WTC11 (cell line): ENCODE measurements around the gene RHOT2. TPM values are rescaled to one million over a fixed set of nuclear protein-coding genes. Genes with fewer than 3 reads are reported as not detected.

Experiments
- ATAC-seq: fragments of 200-7000 bp; cut with Tn5 transposase; 2 replicates; pipeline ENCODE4 v1.10.0; 2021; ENCODE audit warnings: mild to moderate bottlenecking, moderate library complexity
- CTCF ChIA-PET: fragments of 300-600 bp; sonication (Branson Sonifier 250); formaldehyde crosslinking; loops from one replicate; lab custom pipeline; 2021; ENCODE audit warnings: antibody characterized with exemption; lab: Charles Lee
- POLR2A ChIA-PET: fragments of 350-600 bp; sonication (Branson Sonifier 250); formaldehyde crosslinking; loops from one replicate; lab custom pipeline; 2021; ENCODE audit warnings: antibody characterized with exemption; lab: Charles Lee
- DNase-seq: peaks from one replicate; pipeline ENCODE4 v3.0.0; 2021; ENCODE audit warnings: low spot score
- H3K27ac Mint-ChIP-seq: 2 replicates; pipeline ENCODE4 v1.8.0; 2021; ENCODE audit warnings: mixed read lengths
- H3K27me3 Mint-ChIP-seq: 2 replicates; pipeline ENCODE4 v1.8.0; 2021; ENCODE audit warnings: low read depth, mild to moderate bottlenecking, moderate library complexity, mixed read lengths
- H3K36me3 Mint-ChIP-seq: 2 replicates; pipeline ENCODE4 v1.8.0; 2021; ENCODE audit warnings: mixed read lengths
- H3K4me1 Mint-ChIP-seq: 2 replicates; pipeline ENCODE4 v1.8.0; 2022; ENCODE audit warnings: mixed read lengths
- H3K4me3 Mint-ChIP-seq: 2 replicates; pipeline ENCODE4 v1.8.0; 2021; ENCODE audit warnings: mild to moderate bottlenecking, moderate library complexity, mixed read lengths
- H3K9me3 Mint-ChIP-seq: 2 replicates; pipeline ENCODE4 v1.8.0; 2021; ENCODE audit warnings: mixed read lengths
- CBFB ChIP-seq: sonication (generic); formaldehyde crosslinking; IDR thresholded peaks from 2 replicates; pipeline ENCODE4 v1.8.1; 2022; ENCODE audit warnings: mild to moderate bottlenecking, low read depth, missing genetic modification reagents
- CREB1 ChIP-seq: sonication (generic); formaldehyde crosslinking; IDR thresholded peaks from 2 replicates; pipeline ENCODE4 v1.8.0; 2023; ENCODE audit warnings: mild to moderate bottlenecking, missing genetic modification reagents
- EMX1 ChIP-seq: fragments of 250-450 bp; sonication (Bioruptor Pico); IDR thresholded peaks from 2 replicates; pipeline ENCODE4 v1.8.0; 2021; ENCODE audit warnings: mild to moderate bottlenecking
- JAZF1 ChIP-seq: fragments of 250-450 bp; sonication (Bioruptor Pico); IDR thresholded peaks from 2 replicates; pipeline ENCODE4 v1.9.0; 2021; ENCODE audit warnings: moderate library complexity, mild to moderate bottlenecking, inconsistent platforms
- JUN ChIP-seq: sonication (generic); formaldehyde crosslinking; IDR thresholded peaks from 2 replicates; pipeline ENCODE4 v1.8.0; 2023; ENCODE audit warnings: mild to moderate bottlenecking, missing genetic modification reagents
- MXD4 ChIP-seq: fragments of 250-450 bp; sonication (Bioruptor Pico); IDR thresholded peaks from 2 replicates; pipeline ENCODE4 v1.8.0; 2021; ENCODE audit warnings: mild to moderate bottlenecking, moderate library complexity, borderline replicate concordance
- NR1H2 ChIP-seq: sonication (generic); formaldehyde crosslinking; IDR thresholded peaks from 2 replicates; pipeline ENCODE4 v1.9.0; 2021; ENCODE audit warnings: mild to moderate bottlenecking, moderate library complexity, missing genetic modification reagents
- RELA ChIP-seq: sonication (generic); formaldehyde crosslinking; IDR thresholded peaks from 2 replicates; pipeline ENCODE4 v1.8.1; 2022; ENCODE audit warnings: missing genetic modification reagents, mild to moderate bottlenecking, borderline replicate concordance
- SMAD3 ChIP-seq: sonication (generic); formaldehyde crosslinking; IDR thresholded peaks from 2 replicates; pipeline ENCODE4 v1.8.0; 2022; ENCODE audit warnings: missing genetic modification reagents, mild to moderate bottlenecking, borderline replicate concordance
- TEAD4 ChIP-seq: sonication (generic); formaldehyde crosslinking; IDR thresholded peaks from 2 replicates; pipeline ENCODE4 v1.8.0; 2022; ENCODE audit warnings: mild to moderate bottlenecking, missing genetic modification reagents
- USF1 ChIP-seq: sonication (generic); formaldehyde crosslinking; IDR thresholded peaks from 2 replicates; pipeline ENCODE4 v1.8.0; 2022; ENCODE audit warnings: mild to moderate bottlenecking, missing genetic modification reagents
- USF2 ChIP-seq: sonication (generic); formaldehyde crosslinking; IDR thresholded peaks from 2 replicates; pipeline ENCODE4 v1.8.1; 2023; ENCODE audit warnings: mild to moderate bottlenecking, missing genetic modification reagents, moderate library complexity
- ZNF232 ChIP-seq: sonication (generic); formaldehyde crosslinking; IDR thresholded peaks from 2 replicates; pipeline ENCODE4 v1.8.0; 2022; ENCODE audit warnings: mild to moderate bottlenecking, missing genetic modification reagents
- ZNF396 ChIP-seq: fragments of 250-450 bp; sonication (Bioruptor Pico); IDR thresholded peaks from 2 replicates; pipeline ENCODE4 v1.8.0; 2021; ENCODE audit warnings: mild to moderate bottlenecking, moderate library complexity, borderline replicate concordance
- ZNF416 ChIP-seq: fragments of 250-450 bp; sonication (Bioruptor Pico); IDR thresholded peaks from 2 replicates; pipeline ENCODE4 v1.9.0; 2021; ENCODE audit warnings: mild to moderate bottlenecking, inconsistent platforms
- total RNA-seq: library from RNA; stranded (reverse); gene quantifications from 3 replicates; pipeline ENCODE4 v1.2.3, GENCODE V29; 2021
- TF ChIP-seq, protein P1 (sequence below): fragments of 250-450 bp; sonication (Bioruptor Pico); IDR thresholded peaks from 2 replicates; pipeline ENCODE4 v1.9.0; 2021; ENCODE audit warnings: mild to moderate bottlenecking
- TF ChIP-seq, protein P2 (sequence below): sonication (generic); formaldehyde crosslinking; IDR thresholded peaks from 2 replicates; pipeline ENCODE4 v1.8.1; 2023; ENCODE audit warnings: mild to moderate bottlenecking, missing genetic modification reagents, moderate library complexity
- TF ChIP-seq, protein P3 (sequence below): sonication (generic); formaldehyde crosslinking; IDR thresholded peaks from 2 replicates; pipeline ENCODE4 v1.8.1; 2023; ENCODE audit warnings: mild to moderate bottlenecking, missing genetic modification reagents
- TF ChIP-seq, protein P4 (sequence below): sonication (generic); formaldehyde crosslinking; IDR thresholded peaks from 2 replicates; pipeline ENCODE4 v1.8.1; 2023; ENCODE audit warnings: mild to moderate bottlenecking, moderate library complexity, missing genetic modification reagents

Gene RHOT2
- total RNA-seq, 1 experiment from 2014 or later = 285 TPM

DNA sequence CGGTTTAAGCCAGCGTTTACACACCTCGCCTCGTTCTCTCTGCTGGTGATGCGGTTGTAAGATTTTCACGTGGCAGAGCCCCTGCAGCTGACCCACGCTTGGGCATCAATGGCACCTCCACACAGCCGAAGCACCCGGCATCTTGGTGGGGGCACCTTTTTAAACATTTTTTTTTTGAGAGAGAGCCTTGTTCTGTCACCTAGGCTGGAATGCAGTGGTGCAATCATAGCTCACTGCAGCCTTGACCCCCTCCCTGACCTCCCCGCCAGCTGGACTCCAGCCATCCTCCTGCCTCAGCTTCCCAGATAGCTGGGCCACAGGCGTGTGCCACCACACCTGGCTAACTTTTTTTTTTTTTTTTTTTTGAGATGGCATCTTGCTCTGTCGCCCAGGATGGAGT, 13.9 kb upstream of the RHOT2 start:
- CTCF ChIA-PET = interaction anchor here (1.2 kb wide), 1 partner anchor 27 kb away, joined by 3 read pairs; no protein-coding TSS in a partner anchor
- TF ChIP-seq ZNF396 (CRISPR knock-in tag) (no peak), JAZF1 (CRISPR knock-in tag) (no peak), CREB1 (CRISPR knock-in tag) (no peak), MXD4 (CRISPR knock-in tag) (no peak), TEAD4 (CRISPR knock-in tag) (no peak), USF2 (CRISPR knock-in tag) (no peak), SMAD3 (CRISPR knock-in tag) (no peak), USF1 (no peak), NR1H2 (CRISPR knock-in tag) (no peak), JUN (CRISPR knock-in tag) (no peak), ZNF232 (CRISPR knock-in tag) (no peak), ZNF416 (no peak), CBFB (CRISPR knock-in tag) (no peak), EMX1 (no peak), RELA (CRISPR knock-in tag) (no peak)
- TF ChIP-seq, protein P1, sequence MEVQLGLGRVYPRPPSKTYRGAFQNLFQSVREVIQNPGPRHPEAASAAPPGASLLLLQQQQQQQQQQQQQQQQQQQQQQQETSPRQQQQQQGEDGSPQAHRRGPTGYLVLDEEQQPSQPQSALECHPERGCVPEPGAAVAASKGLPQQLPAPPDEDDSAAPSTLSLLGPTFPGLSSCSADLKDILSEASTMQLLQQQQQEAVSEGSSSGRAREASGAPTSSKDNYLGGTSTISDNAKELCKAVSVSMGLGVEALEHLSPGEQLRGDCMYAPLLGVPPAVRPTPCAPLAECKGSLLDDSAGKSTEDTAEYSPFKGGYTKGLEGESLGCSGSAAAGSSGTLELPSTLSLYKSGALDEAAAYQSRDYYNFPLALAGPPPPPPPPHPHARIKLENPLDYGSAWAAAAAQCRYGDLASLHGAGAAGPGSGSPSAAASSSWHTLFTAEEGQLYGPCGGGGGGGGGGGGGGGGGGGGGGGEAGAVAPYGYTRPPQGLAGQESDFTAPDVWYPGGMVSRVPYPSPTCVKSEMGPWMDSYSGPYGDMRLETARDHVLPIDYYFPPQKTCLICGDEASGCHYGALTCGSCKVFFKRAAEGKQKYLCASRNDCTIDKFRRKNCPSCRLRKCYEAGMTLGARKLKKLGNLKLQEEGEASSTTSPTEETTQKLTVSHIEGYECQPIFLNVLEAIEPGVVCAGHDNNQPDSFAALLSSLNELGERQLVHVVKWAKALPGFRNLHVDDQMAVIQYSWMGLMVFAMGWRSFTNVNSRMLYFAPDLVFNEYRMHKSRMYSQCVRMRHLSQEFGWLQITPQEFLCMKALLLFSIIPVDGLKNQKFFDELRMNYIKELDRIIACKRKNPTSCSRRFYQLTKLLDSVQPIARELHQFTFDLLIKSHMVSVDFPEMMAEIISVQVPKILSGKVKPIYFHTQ (CRISPR knock-in tag) = no peak
- TF ChIP-seq, protein P2, sequence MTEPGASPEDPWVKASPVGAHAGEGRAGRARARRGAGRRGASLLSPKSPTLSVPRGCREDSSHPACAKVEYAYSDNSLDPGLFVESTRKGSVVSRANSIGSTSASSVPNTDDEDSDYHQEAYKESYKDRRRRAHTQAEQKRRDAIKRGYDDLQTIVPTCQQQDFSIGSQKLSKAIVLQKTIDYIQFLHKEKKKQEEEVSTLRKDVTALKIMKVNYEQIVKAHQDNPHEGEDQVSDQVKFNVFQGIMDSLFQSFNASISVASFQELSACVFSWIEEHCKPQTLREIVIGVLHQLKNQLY (CRISPR knock-in tag) = no peak
- TF ChIP-seq, protein P3, sequence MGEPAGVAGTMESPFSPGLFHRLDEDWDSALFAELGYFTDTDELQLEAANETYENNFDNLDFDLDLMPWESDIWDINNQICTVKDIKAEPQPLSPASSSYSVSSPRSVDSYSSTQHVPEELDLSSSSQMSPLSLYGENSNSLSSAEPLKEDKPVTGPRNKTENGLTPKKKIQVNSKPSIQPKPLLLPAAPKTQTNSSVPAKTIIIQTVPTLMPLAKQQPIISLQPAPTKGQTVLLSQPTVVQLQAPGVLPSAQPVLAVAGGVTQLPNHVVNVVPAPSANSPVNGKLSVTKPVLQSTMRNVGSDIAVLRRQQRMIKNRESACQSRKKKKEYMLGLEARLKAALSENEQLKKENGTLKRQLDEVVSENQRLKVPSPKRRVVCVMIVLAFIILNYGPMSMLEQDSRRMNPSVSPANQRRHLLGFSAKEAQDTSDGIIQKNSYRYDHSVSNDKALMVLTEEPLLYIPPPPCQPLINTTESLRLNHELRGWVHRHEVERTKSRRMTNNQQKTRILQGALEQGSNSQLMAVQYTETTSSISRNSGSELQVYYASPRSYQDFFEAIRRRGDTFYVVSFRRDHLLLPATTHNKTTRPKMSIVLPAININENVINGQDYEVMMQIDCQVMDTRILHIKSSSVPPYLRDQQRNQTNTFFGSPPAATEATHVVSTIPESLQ (CRISPR knock-in tag) = no peak
- TF ChIP-seq, protein P4, sequence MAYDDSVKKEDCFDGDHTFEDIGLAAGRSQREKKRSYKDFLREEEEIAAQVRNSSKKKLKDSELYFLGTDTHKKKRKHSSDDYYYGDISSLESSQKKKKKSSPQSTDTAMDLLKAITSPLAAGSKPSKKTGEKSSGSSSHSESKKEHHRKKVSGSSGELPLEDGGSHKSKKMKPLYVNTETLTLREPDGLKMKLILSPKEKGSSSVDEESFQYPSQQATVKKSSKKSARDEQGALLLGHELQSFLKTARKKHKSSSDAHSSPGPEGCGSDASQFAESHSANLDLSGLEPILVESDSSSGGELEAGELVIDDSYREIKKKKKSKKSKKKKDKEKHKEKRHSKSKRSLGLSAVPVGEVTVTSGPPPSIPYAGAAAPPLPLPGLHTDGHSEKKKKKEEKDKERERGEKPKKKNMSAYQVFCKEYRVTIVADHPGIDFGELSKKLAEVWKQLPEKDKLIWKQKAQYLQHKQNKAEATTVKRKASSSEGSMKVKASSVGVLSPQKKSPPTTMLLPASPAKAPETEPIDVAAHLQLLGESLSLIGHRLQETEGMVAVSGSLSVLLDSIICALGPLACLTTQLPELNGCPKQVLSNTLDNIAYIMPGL (CRISPR knock-in tag) = no peak
- H3K4me3 Mint-ChIP-seq = no peak overlapping the region
- no peak for DNase-seq
- H3K9me3 Mint-ChIP-seq = no peaks in the 10 kb centered on the region
- H3K4me1 Mint-ChIP-seq = no peaks in the 10 kb centered on the region
- no peaks in the 10 kb centered on the region for H3K36me3 Mint-ChIP-seq
- ATAC-seq = no peak
- POLR2A ChIA-PET = no interaction called here
- H3K27me3 Mint-ChIP-seq = no peaks in the 10 kb centered on the region
- no peak overlapping the region for H3K27ac Mint-ChIP-seq
